Measurements from ENCODE around the gene RAB7A. TPM values are rescaled to one million over a fixed set of nuclear protein-coding genes. Genes with fewer than 3 reads are reported as not detected.

The RAB7A gene
- total and polyA plus RNA-seq, 2 experiments from 2014 or later = 89.8 to 156 TPM

DNA sequence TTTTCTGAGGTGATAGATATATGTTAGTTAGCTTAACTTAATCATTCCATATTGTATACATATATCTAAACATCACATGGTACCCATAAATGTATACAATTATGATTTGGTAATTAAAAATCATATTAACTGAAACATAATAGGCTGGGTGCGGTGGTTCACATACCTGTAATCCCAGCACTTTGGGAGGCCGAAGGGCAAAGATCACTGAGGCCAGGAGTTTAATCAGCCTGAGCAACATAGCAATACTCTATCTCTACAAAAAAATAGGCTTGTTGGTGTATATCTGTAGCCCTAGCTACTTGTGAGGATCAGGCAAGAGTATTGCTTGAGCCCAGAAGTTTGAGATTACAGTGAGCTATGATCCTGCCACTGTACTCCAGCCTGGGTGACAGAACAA, 20.9 kb downstream of the RAB7A start:
- Mint-ChIP-seq H3K27me3 (ENCODE audit: insufficient read depth, low read depth, poor library complexity) (peaks cover 2% of the 10 kb centered on the region), H3K4me1 (peaks cover 8% of the 10 kb centered on the region; the same call in 2 of the 3 replicates), H3K4me3 (no peak overlapping the region), H3K9me3 (peaks cover 27% of the 10 kb centered on the region), H3K36me3 (ENCODE audit: low read depth) (peaks cover 77% of the 10 kb centered on the region), H3K27ac (no peak overlapping the region)
- DNase-seq (ENCODE audit: low spot score) = no peak
- no peak for ATAC-seq
- peaks cover 5% of the 10 kb centered on the region; the same call in 1 of the 2 replicates for H3K36me3 ChIP-seq (ENCODE audit: insufficient read depth)
- H3K79me2 ChIP-seq (replicated peaks; ENCODE audit: insufficient read depth) = peaks cover 99% of the 10 kb centered on the region
- H3F3A ChIP-seq (replicated peaks; ENCODE audit: low read depth) = no peaks in the 10 kb centered on the region
- peaks cover 11% of the 10 kb centered on the region for H3K4me1 ChIP-seq (ENCODE audit: insufficient read depth)
- H3K27ac ChIP-seq (ENCODE audit: low read depth) = no peak overlapping the region
- H2AFZ ChIP-seq = no peak overlapping the region
- TF ChIP-seq EZH2 (IDR thresholded peaks at IDR 0.05; ENCODE audit: low read depth, unreplicated experiment) (no peak), ZNF331 (CRISPR knock-in tag; IDR thresholded peaks at IDR 0.05; ENCODE audit: low read depth) (no peak), JUNB (IDR thresholded peaks at IDR 0.05; ENCODE audit: unreplicated experiment) (no peak), CREB1 (CRISPR knock-in tag; IDR thresholded peaks at IDR 0.05; ENCODE audit: low read depth) (no peak), STAT1 (IDR thresholded peaks at IDR 0.05; ENCODE audit: unreplicated experiment) (no peak), NANOG (IDR thresholded peaks at IDR 0.05; ENCODE audit: borderline replicate concordance) (no peak)
- TF ChIP-seq, protein P1, sequence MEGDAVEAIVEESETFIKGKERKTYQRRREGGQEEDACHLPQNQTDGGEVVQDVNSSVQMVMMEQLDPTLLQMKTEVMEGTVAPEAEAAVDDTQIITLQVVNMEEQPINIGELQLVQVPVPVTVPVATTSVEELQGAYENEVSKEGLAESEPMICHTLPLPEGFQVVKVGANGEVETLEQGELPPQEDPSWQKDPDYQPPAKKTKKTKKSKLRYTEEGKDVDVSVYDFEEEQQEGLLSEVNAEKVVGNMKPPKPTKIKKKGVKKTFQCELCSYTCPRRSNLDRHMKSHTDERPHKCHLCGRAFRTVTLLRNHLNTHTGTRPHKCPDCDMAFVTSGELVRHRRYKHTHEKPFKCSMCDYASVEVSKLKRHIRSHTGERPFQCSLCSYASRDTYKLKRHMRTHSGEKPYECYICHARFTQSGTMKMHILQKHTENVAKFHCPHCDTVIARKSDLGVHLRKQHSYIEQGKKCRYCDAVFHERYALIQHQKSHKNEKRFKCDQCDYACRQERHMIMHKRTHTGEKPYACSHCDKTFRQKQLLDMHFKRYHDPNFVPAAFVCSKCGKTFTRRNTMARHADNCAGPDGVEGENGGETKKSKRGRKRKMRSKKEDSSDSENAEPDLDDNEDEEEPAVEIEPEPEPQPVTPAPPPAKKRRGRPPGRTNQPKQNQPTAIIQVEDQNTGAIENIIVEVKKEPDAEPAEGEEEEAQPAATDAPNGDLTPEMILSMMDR (conservative IDR thresholded peaks at IDR 0.05; ENCODE audit: low read depth in 2 of 2) = no peak
- H3K4me3 ChIP-seq = no peak overlapping the region
- peaks cover 58% of the 10 kb centered on the region for H4K20me1 ChIP-seq (replicated peaks; ENCODE audit: insufficient read depth)
- H3K9me2 ChIP-seq (ENCODE audit: insufficient read depth) = 0 out of 2 replicates have a peak, but pooled peaks cover 5% of the 10 kb centered on the region
- no peak overlapping the region for H3K4me2 ChIP-seq
- H3K27me3 ChIP-seq (ENCODE audit: insufficient read depth) = no peaks in the 10 kb centered on the region

DNA sequence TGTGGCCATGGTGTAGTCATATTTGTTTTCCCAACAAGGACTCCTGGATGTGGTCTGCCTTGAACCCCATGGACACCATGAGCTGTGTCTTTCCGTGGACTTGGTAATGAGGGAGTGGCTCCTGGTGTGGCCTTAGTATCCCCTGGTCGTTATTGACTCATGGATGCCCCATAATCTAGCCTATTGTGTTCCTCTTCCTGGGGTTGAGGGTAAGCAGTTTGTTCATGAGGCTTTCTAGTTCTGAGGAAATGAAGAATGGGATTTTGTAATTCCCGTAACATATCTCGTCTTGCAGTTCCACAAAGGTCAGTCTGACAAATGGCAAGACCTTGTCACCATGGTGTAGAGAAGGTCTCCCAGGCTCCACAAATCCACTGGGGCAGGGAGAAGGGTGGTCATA, 22.6 kb downstream of the RAB7A start:
- no peak for ATAC-seq
- Mint-ChIP-seq H3K36me3 (ENCODE audit: low read depth) (peaks cover 65% of the 10 kb centered on the region), H3K4me3 (no peak overlapping the region)

More for the DNA sequence above, 22.6 kb downstream of the RAB7A start:
- H3F3A ChIP-seq (replicated peaks; ENCODE audit: low read depth) = no peaks in the 10 kb centered on the region
- Mint-ChIP-seq H3K4me1 (peaks cover 13% of the 10 kb centered on the region; the same call in 2 of the 3 replicates), H3K9me3 (peaks cover 15% of the 10 kb centered on the region), H3K27me3 (ENCODE audit: insufficient read depth, low read depth, poor library complexity) (peaks cover 2% of the 10 kb centered on the region), H3K27ac (no peak overlapping the region)
- H3K4me3 ChIP-seq = no peak overlapping the region
- H3K79me2 ChIP-seq (replicated peaks; ENCODE audit: insufficient read depth) = peaks cover 100% of the 10 kb centered on the region
- no peak overlapping the region for H3K27ac ChIP-seq (ENCODE audit: low read depth)
- no peak overlapping the region for H3K4me2 ChIP-seq
- no peak for DNase-seq (ENCODE audit: low spot score)
- no peaks in the 10 kb centered on the region for H3K27me3 ChIP-seq (ENCODE audit: insufficient read depth)
- TF ChIP-seq, protein P2, sequence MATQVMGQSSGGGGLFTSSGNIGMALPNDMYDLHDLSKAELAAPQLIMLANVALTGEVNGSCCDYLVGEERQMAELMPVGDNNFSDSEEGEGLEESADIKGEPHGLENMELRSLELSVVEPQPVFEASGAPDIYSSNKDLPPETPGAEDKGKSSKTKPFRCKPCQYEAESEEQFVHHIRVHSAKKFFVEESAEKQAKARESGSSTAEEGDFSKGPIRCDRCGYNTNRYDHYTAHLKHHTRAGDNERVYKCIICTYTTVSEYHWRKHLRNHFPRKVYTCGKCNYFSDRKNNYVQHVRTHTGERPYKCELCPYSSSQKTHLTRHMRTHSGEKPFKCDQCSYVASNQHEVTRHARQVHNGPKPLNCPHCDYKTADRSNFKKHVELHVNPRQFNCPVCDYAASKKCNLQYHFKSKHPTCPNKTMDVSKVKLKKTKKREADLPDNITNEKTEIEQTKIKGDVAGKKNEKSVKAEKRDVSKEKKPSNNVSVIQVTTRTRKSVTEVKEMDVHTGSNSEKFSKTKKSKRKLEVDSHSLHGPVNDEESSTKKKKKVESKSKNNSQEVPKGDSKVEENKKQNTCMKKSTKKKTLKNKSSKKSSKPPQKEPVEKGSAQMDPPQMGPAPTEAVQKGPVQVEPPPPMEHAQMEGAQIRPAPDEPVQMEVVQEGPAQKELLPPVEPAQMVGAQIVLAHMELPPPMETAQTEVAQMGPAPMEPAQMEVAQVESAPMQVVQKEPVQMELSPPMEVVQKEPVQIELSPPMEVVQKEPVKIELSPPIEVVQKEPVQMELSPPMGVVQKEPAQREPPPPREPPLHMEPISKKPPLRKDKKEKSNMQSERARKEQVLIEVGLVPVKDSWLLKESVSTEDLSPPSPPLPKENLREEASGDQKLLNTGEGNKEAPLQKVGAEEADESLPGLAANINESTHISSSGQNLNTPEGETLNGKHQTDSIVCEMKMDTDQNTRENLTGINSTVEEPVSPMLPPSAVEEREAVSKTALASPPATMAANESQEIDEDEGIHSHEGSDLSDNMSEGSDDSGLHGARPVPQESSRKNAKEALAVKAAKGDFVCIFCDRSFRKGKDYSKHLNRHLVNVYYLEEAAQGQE (IDR thresholded peaks at IDR 0.05; ENCODE audit: unreplicated experiment) = no peak
- TF ChIP-seq ZNF114 (CRISPR knock-in tag; IDR thresholded peaks at IDR 0.05) (no peak), ZNF331 (CRISPR knock-in tag; IDR thresholded peaks at IDR 0.05; ENCODE audit: low read depth) (no peak), STAT1 (IDR thresholded peaks at IDR 0.05; ENCODE audit: unreplicated experiment) (no peak)
- TF ChIP-seq, protein P1 (conservative IDR thresholded peaks at IDR 0.05; ENCODE audit: low read depth in 2 of 2) = no peak
- H4K20me1 ChIP-seq (replicated peaks; ENCODE audit: insufficient read depth) = peaks cover 67% of the 10 kb centered on the region
- no peak overlapping the region for H2AFZ ChIP-seq
- 0 out of 2 replicates have a peak, but pooled peaks cover 5% of the 10 kb centered on the region for H3K9me2 ChIP-seq (ENCODE audit: insufficient read depth)
- peaks cover 12% of the 10 kb centered on the region for H3K4me1 ChIP-seq (ENCODE audit: insufficient read depth)
- H3K36me3 ChIP-seq (ENCODE audit: insufficient read depth) = peaks cover under 1% of the 10 kb centered on the region; the same call in 1 of the 2 replicates
